Measurements from ENCODE around the gene EOLA2. TPM values are rescaled to one million over a fixed set of nuclear protein-coding genes. Genes with fewer than 3 reads are reported as not detected.
A peak's percentile ranks its signal among the peaks of the same experiment; 100 is the strongest.
"Not testable (repeated sequence)": the region's sequence is repeated elsewhere in the genome, so short reads cannot be mapped to it uniquely, and the experiment has no call there.

EOLA2 gene
- total RNA-seq, 1 donor from 2014 or later: 42.5 TPM

DNA sequence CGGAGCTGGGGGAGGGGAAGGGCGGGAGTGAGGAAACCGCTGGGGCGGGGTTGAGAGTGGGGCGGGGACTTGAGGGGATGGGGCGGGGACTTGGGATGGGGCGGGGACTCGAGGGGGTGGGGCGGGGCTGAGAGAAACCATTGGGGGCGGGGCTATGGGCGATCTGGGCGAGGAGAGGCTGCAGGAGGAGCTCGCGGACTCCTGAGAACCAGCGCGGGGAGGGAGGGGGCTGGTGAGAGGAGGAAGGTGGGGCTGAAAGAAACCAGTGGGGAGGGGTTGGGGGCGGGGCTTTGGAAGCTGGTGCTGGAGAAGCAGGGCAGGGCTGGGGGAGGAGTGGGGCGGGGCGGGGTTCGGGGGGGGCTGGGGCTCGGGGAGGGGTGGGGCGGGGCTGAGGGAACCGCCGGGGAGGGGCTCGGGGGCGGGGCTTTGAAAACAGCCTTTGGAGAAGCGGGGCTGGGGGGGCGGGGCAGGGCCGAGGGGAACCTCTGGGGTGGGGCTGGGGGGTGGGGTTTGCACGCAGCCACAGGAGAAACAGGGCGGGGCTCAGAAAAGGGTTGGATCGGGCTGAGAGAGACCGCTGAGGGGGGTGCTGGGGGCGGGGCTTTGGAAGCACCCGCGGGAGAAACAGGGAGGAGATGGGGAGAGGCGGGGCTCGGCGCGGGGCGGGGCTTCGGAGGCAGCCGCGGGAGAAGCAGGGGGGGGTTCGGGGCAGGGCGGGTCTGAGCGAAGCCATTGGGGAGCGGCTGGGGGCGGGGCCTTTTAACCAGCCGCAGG lies 777 bp upstream of the EOLA2 start:
- H3K27me3 Mint-ChIP-seq (ENCODE audit: low read depth): no peaks in the 10 kb centered on the region
- H3K4me1 Mint-ChIP-seq: no peaks in the 10 kb centered on the region
- H3K4me3 Mint-ChIP-seq: peak overlapping the region; percentile 46
- peaks cover 2% of the 10 kb centered on the region for H3K36me3 Mint-ChIP-seq
- DNase-seq (ENCODE audit: low spot score in 2 of 2, unreplicated experiment in 2 of 2): peak; percentile 93
- no peak overlapping the region for H3K27ac Mint-ChIP-seq
- TF ChIP-seq, protein P1, sequence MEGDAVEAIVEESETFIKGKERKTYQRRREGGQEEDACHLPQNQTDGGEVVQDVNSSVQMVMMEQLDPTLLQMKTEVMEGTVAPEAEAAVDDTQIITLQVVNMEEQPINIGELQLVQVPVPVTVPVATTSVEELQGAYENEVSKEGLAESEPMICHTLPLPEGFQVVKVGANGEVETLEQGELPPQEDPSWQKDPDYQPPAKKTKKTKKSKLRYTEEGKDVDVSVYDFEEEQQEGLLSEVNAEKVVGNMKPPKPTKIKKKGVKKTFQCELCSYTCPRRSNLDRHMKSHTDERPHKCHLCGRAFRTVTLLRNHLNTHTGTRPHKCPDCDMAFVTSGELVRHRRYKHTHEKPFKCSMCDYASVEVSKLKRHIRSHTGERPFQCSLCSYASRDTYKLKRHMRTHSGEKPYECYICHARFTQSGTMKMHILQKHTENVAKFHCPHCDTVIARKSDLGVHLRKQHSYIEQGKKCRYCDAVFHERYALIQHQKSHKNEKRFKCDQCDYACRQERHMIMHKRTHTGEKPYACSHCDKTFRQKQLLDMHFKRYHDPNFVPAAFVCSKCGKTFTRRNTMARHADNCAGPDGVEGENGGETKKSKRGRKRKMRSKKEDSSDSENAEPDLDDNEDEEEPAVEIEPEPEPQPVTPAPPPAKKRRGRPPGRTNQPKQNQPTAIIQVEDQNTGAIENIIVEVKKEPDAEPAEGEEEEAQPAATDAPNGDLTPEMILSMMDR (IDR thresholded peaks at IDR 0.05; ENCODE audit: unreplicated experiment): no peak
- no peaks in the 10 kb centered on the region for H3K9me3 Mint-ChIP-seq

DNA sequence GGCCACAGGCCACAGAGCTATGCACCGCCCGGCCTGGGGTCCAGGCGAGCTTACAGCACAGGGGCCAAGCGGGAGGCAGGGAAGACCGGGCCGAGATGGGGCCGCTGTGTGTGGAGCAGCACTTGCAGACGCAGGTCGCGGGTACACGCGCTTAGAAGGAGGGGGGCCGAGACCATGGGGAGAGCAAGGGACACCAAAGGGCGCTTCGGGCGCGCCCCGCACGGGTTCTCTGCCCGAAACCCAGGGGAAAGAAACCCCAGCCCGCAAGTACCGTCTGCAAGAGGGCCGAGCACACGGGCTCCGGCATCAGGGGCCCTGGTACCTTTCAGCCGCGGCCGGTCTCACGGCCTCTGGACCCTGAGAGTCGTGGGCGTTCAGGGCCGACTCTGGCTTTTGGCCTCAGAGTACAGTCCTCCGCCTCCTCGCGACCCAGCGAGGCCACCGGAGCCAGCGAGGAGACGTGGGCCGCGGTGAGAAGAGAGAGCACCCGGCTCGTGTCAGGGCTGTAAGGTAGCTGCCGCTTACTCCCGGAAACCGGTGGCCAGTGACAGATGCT lies 342 bp downstream of the EOLA2 start:
- no peak for DNase-seq (ENCODE audit: low spot score in 2 of 2, unreplicated experiment in 2 of 2)
- Mint-ChIP-seq H3K27me3 (ENCODE audit: low read depth) (no peaks in the 10 kb centered on the region), H3K4me3 (peak overlapping the region; percentile 74), H3K36me3 (no peaks in the 10 kb centered on the region), H3K9me3 (no peaks in the 10 kb centered on the region), H3K27ac (peak overlapping the region; percentile 99), H3K4me1 (no peaks in the 10 kb centered on the region)
- TF ChIP-seq, protein P1 (IDR thresholded peaks at IDR 0.05; ENCODE audit: unreplicated experiment): no peak

DNA sequence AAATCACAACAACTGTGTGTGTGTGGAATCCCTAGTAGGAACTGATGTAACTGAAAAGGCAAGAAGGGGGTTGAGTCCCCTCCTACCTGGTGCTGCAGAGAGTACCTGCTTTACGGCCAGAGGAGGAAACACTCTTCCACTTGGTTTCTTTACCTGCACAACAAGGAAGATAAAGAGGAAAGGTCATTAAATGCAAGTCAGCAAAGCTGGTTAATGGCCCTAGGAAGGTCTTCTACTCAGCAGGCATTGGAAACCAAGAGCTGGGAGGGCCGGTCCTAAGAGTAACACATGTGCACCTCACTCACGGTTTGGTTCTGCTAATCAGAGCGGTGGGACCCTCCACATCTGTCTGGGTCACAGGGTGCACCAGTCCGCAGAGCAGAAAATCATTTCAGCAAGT lies 963 bp downstream of the EOLA2 start:
- peak overlapping the region; percentile 99 for H3K27ac Mint-ChIP-seq
- H3K36me3 Mint-ChIP-seq; H3K9me3 Mint-ChIP-seq; H3K4me1 Mint-ChIP-seq; H3K27me3 Mint-ChIP-seq (ENCODE audit: low read depth); DNase-seq (ENCODE audit: low spot score in 2 of 2, unreplicated experiment in 2 of 2): not testable (repeated sequence)
- peak overlapping the region; percentile 74 for H3K4me3 Mint-ChIP-seq

DNA sequence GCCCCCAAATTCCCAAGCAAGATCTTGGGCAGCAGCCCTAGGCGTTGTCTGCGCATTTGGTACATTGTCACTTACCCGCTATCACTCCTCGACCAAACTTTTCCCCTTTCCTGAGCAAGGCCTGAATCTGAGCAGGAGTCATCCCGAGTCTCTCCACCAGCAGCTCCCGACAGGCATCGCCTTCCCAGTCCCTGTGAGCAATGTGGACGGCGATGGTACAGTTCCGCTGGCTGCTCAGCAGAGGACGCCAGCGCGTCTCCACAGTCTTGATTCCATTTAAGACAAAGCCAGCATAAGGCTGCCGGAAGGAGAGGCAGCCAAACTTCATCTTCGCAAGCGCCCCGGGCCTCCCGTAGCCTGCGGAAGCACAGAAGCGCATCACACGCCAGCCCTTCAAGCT lies 4.7 kb downstream of the EOLA2 start:
- not testable (repeated sequence) for H3K27me3 Mint-ChIP-seq (ENCODE audit: low read depth); H3K4me3 Mint-ChIP-seq; H3K4me1 Mint-ChIP-seq; H3K36me3 Mint-ChIP-seq; H3K27ac Mint-ChIP-seq; H3K9me3 Mint-ChIP-seq; DNase-seq (ENCODE audit: low spot score in 2 of 2, unreplicated experiment in 2 of 2)

DNA sequence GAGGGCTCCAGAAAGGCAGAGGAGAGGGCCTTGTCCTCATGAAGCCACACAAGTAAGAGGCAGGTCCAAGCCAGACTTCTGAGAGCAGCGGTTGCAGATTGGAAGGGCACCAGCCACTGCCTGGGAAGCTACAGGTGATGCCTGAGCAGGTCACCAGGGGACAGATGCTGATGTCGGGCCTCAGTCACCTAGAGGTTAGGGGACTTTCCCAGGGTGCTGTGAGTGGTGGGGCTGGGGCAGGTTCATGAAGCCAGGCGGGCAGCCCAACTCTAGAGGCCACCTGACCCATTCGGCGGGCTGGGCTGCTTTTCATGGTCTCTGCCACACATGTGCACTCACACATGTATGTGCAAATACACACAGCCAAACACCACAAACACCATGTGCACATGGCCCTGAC lies 5.3 kb downstream of the EOLA2 start:
- not testable (repeated sequence) for H3K9me3 Mint-ChIP-seq; H3K4me1 Mint-ChIP-seq; H3K27me3 Mint-ChIP-seq (ENCODE audit: low read depth); H3K27ac Mint-ChIP-seq; H3K4me3 Mint-ChIP-seq; H3K36me3 Mint-ChIP-seq; DNase-seq (ENCODE audit: low spot score in 2 of 2, unreplicated experiment in 2 of 2)

DNA sequence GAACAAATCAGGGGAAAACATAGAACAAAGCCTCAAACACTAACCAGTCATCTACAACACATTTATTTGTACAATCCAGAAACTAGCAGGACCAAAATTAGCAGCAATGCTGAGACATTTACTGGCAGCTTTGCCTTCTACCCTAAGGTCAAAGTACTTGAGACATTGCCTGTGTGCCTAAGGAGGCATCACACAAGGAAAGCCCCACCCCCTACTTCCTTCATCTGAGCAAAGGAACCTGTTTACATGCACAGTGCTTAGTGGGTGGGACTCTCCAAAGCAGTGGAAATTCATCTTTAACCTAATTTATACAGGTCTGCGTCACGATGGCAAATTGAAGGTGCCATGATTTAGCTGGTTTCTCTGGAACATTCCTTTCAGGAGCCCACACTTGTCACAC lies 6.1 kb downstream of the EOLA2 start:
- DNase-seq (ENCODE audit: low spot score in 2 of 2, unreplicated experiment in 2 of 2); H3K27ac Mint-ChIP-seq; H3K4me1 Mint-ChIP-seq: not testable (repeated sequence)

DNA sequence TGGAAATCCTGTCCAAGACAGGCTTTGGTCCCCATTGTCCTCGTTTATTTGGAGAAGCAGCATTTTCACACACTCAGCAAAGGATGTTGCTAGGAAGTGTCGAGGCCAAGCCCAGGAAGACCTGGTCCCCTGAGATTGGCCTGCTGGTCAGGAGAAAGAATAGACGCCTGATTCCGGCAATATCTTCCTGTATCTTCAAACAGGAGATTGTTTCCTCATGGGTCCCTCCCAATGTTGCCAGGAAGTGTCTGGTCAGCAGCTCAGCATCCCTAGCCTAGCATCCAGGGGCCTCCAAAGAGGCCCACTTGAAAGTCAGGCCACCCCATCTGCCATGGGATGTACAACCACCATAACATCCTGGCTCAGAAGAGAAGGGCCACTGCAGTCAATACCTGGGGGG lies 6.9 kb downstream of the EOLA2 start:
- not testable (repeated sequence) for H3K27me3 Mint-ChIP-seq (ENCODE audit: low read depth); H3K4me3 Mint-ChIP-seq; H3K27ac Mint-ChIP-seq; H3K9me3 Mint-ChIP-seq; H3K4me1 Mint-ChIP-seq; H3K36me3 Mint-ChIP-seq; DNase-seq (ENCODE audit: low spot score in 2 of 2, unreplicated experiment in 2 of 2)

More for the DNA sequence above, 6.1 kb downstream of the EOLA2 start:
- not testable (repeated sequence) for H3K36me3 Mint-ChIP-seq; H3K27me3 Mint-ChIP-seq (ENCODE audit: low read depth); H3K9me3 Mint-ChIP-seq; H3K4me3 Mint-ChIP-seq

DNA sequence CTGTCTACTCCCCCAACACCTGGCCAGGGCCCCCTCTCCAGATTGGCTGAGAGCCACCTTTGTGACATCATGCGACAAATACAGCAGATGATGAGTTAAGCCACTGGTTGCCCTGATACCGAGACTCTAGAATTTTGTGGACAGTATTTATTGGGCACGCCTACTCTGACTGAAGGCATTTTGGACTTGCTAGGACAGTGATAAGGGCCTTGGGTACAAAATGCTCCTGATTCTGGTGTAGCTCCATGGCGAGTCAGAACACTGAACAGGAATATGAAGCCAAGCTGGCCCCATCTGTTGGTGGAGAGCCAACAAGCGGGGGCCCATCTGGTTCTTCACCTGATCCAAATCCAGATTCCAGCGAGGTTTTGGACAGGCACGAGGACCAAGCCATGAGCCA lies 8.9 kb downstream of the EOLA2 start, which contains the start of gene HSFX4:
Gene HSFX4 (plus strand): TSS at position 174 of the 400 bp plus-strand sequence. CDS start 72 bp downstream, at position 246.
- not testable (repeated sequence) for H3K4me3 Mint-ChIP-seq; H3K9me3 Mint-ChIP-seq; H3K36me3 Mint-ChIP-seq; H3K27ac Mint-ChIP-seq; H3K27me3 Mint-ChIP-seq (ENCODE audit: low read depth); DNase-seq (ENCODE audit: low spot score in 2 of 2, unreplicated experiment in 2 of 2); H3K4me1 Mint-ChIP-seq

DNA sequence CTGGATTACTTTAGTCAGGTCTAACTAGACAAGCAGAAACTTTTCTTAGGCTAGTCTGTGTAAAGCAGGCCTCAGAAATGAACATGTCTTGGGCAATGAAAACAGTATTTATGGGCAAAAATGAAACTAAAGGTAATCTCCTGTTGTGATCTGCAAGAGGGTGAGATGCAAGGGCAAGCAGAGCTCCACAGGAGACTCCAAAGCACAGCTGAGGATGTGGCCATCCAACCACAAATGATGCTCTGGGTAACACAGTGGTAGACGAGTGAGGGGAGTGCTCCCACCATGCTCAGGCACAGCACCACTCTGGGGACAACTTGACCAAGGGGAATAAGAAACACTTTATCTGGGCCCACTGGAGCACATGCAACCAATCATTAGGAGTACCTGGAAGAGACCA lies 9.7 kb downstream of the EOLA2 start:
- not testable (repeated sequence) for H3K27me3 Mint-ChIP-seq (ENCODE audit: low read depth); H3K9me3 Mint-ChIP-seq; H3K4me3 Mint-ChIP-seq; DNase-seq (ENCODE audit: low spot score in 2 of 2, unreplicated experiment in 2 of 2); H3K36me3 Mint-ChIP-seq; H3K4me1 Mint-ChIP-seq; H3K27ac Mint-ChIP-seq

DNA sequence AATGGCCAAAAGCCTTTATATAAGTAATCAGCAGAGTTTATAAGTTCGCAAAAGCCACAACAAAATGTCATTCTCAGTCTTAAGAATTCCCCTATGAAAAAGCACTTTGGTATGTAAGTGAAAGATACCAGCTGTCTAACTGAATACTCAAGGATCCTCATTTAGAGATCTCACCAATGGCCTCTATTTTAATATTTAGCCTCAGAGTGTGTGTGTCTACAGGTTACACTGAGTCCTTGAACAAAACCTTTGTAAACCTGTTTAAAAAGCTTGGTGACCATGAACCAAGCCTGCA lies 10.4 kb downstream of the EOLA2 start:
- not testable (repeated sequence) for H3K4me1 Mint-ChIP-seq; H3K4me3 Mint-ChIP-seq; H3K27me3 Mint-ChIP-seq (ENCODE audit: low read depth); DNase-seq (ENCODE audit: low spot score in 2 of 2, unreplicated experiment in 2 of 2); H3K27ac Mint-ChIP-seq; H3K9me3 Mint-ChIP-seq; H3K36me3 Mint-ChIP-seq

DNA sequence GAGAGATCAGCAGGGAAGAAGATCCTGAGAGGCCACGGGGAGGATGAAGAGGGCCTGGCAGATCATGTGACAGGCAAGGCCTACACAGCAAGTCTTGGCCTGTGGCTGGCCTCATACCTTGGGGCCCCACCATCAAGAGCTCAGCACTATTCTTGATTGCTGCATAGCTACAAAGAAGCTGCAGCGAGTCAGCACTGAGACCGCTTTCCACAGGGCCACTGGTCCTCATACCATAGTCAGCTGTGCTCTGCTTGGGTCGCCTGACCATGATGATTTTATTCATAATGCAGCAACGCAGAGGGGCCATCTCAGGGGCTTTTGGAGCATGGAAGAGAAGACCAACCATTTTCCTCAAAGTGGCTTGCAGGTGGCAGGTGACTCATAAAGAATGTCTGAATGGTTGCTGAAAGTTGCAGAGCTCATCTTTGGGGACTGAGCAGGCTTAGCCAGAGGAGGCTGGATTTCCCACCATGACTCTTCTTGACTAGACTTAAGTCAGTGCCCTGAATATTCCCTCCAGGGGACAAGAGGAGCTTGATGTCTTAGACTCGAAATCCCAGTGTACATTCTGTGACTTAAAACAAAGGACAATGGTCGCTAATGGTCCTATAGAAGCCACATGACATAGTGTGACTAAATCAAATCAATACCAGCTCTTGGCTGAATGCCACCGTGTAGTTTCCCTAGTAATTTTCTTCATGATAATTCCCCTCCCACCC lies 10.9 kb downstream of the EOLA2 start:
- H3K27me3 Mint-ChIP-seq (ENCODE audit: low read depth); H3K4me3 Mint-ChIP-seq; H3K36me3 Mint-ChIP-seq; H3K27ac Mint-ChIP-seq; DNase-seq (ENCODE audit: low spot score in 2 of 2, unreplicated experiment in 2 of 2); H3K9me3 Mint-ChIP-seq; H3K4me1 Mint-ChIP-seq: not testable (repeated sequence)

DNA sequence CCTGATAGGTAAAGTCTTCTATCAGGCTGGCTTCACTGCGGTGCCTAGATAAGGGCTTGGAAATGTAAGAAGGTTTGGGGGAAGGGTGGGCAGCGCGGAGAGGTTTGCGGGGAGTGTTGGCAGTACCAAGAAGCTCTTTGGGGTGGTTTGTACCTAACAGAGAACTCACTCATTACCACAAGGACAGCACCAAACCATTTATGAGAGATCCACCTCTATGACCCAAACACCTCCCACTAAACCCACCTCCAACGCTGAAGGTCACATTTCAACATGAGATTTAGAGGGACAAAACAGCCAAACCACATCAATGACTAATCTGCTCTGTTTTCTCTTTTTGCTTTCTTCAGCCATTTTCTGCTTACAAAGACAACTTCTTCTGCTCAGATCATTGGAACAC lies 13.9 kb downstream of the EOLA2 start:
- H3K27me3 Mint-ChIP-seq (ENCODE audit: low read depth); H3K9me3 Mint-ChIP-seq; H3K36me3 Mint-ChIP-seq; H3K4me3 Mint-ChIP-seq; H3K27ac Mint-ChIP-seq; DNase-seq (ENCODE audit: low spot score in 2 of 2, unreplicated experiment in 2 of 2); H3K4me1 Mint-ChIP-seq: not testable (repeated sequence)
